Measurements from ENCODE around the gene TDRKH. TPM values are rescaled to one million over a fixed set of nuclear protein-coding genes. Genes with fewer than 3 reads are reported as not detected.

Gene TDRKH
- total RNA-seq, 1 experiment from 2014 or later, result 25.7 TPM

DNA sequence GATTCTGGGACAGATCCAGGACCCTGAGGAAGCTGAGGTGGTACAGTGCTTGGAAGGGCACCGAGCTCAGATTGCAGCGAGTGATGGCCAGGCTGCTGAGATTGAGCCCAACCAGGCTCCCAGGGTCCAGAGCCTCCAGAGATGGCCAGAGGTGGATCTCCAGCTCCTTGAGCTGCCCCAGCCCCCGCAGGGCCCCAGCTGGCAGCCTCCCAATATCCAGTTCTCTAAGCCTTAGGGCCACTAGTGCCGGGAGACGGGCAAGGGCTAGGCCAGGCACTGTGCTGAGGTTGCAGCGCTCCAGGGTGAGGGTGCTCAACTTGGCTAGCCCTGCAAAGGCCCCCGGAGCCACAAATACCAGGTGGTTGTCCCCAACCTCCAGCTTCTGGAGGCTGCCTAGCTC is 11.5 kb upstream of the TDRKH start:
- Mint-ChIP-seq H3K4me3 (ENCODE audit: low read depth, unreplicated experiment) (no peak overlapping the region), H3K9me3 (ENCODE audit: low read depth, unreplicated experiment) (no peaks in the 10 kb centered on the region), H3K27me3 (ENCODE audit: unreplicated experiment) (peaks cover 67% of the 10 kb centered on the region), H3K4me1 (ENCODE audit: low read depth, unreplicated experiment) (no peaks in the 10 kb centered on the region), H3K27ac (ENCODE audit: unreplicated experiment) (no peak overlapping the region), H3K36me3 (ENCODE audit: insufficient read depth, unreplicated experiment) (no peaks in the 10 kb centered on the region)
- TF ChIP-seq, protein P1, sequence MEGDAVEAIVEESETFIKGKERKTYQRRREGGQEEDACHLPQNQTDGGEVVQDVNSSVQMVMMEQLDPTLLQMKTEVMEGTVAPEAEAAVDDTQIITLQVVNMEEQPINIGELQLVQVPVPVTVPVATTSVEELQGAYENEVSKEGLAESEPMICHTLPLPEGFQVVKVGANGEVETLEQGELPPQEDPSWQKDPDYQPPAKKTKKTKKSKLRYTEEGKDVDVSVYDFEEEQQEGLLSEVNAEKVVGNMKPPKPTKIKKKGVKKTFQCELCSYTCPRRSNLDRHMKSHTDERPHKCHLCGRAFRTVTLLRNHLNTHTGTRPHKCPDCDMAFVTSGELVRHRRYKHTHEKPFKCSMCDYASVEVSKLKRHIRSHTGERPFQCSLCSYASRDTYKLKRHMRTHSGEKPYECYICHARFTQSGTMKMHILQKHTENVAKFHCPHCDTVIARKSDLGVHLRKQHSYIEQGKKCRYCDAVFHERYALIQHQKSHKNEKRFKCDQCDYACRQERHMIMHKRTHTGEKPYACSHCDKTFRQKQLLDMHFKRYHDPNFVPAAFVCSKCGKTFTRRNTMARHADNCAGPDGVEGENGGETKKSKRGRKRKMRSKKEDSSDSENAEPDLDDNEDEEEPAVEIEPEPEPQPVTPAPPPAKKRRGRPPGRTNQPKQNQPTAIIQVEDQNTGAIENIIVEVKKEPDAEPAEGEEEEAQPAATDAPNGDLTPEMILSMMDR (IDR thresholded peaks at IDR 0.05; ENCODE audit: unreplicated experiment), result no peak
- no peak for DNase-seq
- CTCF ChIA-PET, result interaction anchor here (1.1 to 1.7 kb wide), 2 partner anchors 29 to 34 kb away, joined by 4 read pairs; no protein-coding TSS in a partner anchor
- no TSS peak for BruUV-seq (replicated peaks)
- intact Hi-C loops (cut with micrococcal nuclease; ENCODE audit: unreplicated experiment), result no loop called here

DNA sequence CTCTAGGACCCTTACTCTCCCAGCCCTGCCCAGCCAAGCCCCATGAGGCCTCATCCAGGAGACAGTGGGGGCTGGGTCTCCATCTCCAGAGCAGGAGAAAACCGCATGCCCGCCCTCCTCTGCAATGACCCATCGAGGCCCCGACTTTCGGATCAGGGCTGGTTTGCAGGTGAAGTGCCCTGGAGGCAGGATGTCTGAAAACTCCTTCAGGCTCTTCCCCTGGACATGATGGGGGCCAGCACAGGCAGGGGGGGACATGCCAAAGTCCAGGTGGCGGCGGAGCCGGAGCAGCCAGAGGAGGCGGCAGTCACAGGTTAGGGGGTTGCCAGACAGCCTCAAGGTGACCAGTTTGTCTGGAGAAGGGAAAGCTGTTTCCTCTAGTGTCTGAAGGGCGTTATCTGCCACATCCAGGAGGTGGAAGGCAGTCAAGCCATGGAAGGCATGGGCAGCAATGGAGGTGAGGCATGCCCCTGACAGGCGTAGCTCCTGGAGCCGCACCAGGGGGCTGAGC is 11.1 kb upstream of the TDRKH start:
- no peak for DNase-seq
- no peak overlapping the region for H3K4me3 Mint-ChIP-seq (ENCODE audit: low read depth, unreplicated experiment)
- H3K27me3 Mint-ChIP-seq (ENCODE audit: unreplicated experiment), result peaks cover 62% of the 10 kb centered on the region
- H3K27ac Mint-ChIP-seq (ENCODE audit: unreplicated experiment), result no peak overlapping the region
- no peaks in the 10 kb centered on the region for H3K36me3 Mint-ChIP-seq (ENCODE audit: insufficient read depth, unreplicated experiment)
- H3K4me1 Mint-ChIP-seq (ENCODE audit: low read depth, unreplicated experiment), result no peaks in the 10 kb centered on the region
- CTCF ChIA-PET, result interaction anchor here (1.1 kb wide), 1 partner anchor 29 kb away, joined by 4 read pairs; no protein-coding TSS in a partner anchor
- BruUV-seq (replicated peaks), result no TSS peak
- intact Hi-C loops (cut with micrococcal nuclease; ENCODE audit: unreplicated experiment), result no loop called here
- H3K9me3 Mint-ChIP-seq (ENCODE audit: low read depth, unreplicated experiment), result no peaks in the 10 kb centered on the region
- TF ChIP-seq, protein P1 (IDR thresholded peaks at IDR 0.05; ENCODE audit: unreplicated experiment), result no peak

DNA sequence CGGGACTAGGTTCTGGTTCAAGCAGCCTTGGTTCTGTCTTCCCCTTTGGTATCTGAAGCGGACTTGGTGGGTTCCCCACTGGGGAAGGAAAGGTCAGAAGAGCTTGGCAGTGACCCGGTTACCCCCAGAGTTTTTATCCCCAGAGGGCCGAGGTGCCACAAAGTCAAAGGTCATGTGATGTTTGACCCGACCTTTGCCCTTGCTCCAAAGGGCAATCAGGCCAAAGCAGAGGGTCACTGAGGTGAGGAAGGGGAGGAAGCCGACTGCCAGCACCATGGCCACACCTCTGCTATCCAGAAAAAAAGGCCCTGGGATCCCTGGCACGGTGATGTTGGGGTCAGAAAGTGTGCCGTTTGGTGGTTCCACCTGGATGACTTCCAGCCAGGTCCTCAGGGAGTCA is 10.5 kb upstream of the TDRKH start:
- intact Hi-C loops (cut with micrococcal nuclease; ENCODE audit: unreplicated experiment), result no loop called here
- BruUV-seq (replicated peaks), result no TSS peak
- Mint-ChIP-seq H3K4me1 (ENCODE audit: low read depth, unreplicated experiment) (no peaks in the 10 kb centered on the region), H3K36me3 (ENCODE audit: insufficient read depth, unreplicated experiment) (no peaks in the 10 kb centered on the region), H3K9me3 (ENCODE audit: low read depth, unreplicated experiment) (no peaks in the 10 kb centered on the region), H3K27ac (ENCODE audit: unreplicated experiment) (no peak overlapping the region), H3K4me3 (ENCODE audit: low read depth, unreplicated experiment) (no peak overlapping the region), H3K27me3 (ENCODE audit: unreplicated experiment) (peaks cover 57% of the 10 kb centered on the region)
- CTCF ChIA-PET, result interaction anchor here (1.1 kb wide), 1 partner anchor 30 kb away, joined by 4 read pairs; no protein-coding TSS in a partner anchor
- DNase-seq, result no peak
- TF ChIP-seq, protein P1 (IDR thresholded peaks at IDR 0.05; ENCODE audit: unreplicated experiment), result no peak

DNA sequence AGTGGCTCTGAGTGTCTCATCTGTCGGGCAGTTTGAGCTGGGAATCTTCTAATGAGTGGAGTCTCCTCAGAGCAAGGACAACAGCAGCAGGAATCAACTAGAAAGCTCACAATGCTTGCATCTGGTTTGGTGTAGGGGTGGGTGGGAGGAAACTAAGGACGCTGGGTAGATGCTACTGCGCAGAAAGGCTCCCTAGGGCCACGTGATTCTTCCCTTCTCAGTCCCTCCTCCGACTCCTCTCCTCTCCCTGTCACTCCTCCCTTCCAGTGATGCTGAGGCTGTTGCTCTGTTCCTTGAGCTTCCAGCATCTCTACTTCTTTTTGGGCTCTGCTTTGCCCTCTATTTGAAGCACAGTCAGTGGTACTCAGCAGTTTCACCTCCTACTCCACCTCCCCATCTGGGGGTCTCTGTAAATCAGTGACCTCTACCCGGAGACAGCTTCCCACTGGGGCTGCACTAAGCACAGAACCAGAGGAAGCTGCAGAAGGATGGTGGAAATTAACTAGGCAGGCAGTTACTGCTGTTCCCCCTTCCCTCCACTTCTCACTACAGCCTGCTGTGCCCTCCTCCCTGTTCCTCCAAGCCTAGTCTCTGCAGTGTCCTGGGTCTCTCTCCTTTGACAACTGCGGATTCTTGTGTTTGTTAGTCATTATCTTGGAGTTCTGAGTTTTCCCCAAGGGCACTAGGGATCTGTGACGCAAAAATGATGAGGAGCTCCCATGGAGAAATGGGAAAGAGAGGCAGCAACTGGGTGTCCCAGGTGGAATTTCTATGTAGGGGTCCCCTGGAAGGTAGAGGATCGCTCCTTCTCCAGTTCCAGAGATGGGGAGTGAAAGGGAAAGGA is 9.1 kb upstream of the TDRKH start:
- no peaks in the 10 kb centered on the region for H3K9me3 Mint-ChIP-seq (ENCODE audit: low read depth, unreplicated experiment)
- intact Hi-C loops (cut with micrococcal nuclease; ENCODE audit: unreplicated experiment), result no loop called here
- BruUV-seq (replicated peaks), result no TSS peak
- no peaks in the 10 kb centered on the region for H3K4me1 Mint-ChIP-seq (ENCODE audit: low read depth, unreplicated experiment)
- TF ChIP-seq, protein P1 (IDR thresholded peaks at IDR 0.05; ENCODE audit: unreplicated experiment), result no peak
- no peak overlapping the region for H3K4me3 Mint-ChIP-seq (ENCODE audit: low read depth, unreplicated experiment)
- H3K27me3 Mint-ChIP-seq (ENCODE audit: unreplicated experiment), result peaks cover 42% of the 10 kb centered on the region
- CTCF ChIA-PET, result no interaction called here
- no peak overlapping the region for H3K27ac Mint-ChIP-seq (ENCODE audit: unreplicated experiment)
- DNase-seq, result no peak
- no peaks in the 10 kb centered on the region for H3K36me3 Mint-ChIP-seq (ENCODE audit: insufficient read depth, unreplicated experiment)

All from Calu3 (cell line).